ENCODE results near the gene IGLL1.
"Not testable (repeated sequence)": the region's sequence is repeated elsewhere in the genome, so short reads cannot be mapped to it uniquely, and the experiment has no call there.

The IGLL1 gene

GRCh38 chr22:23562186-23562585 lies 17.9 kb downstream of the IGLL1 start:
- DNase-seq (ENCODE audit: low read depth) = no peak

DNA sequence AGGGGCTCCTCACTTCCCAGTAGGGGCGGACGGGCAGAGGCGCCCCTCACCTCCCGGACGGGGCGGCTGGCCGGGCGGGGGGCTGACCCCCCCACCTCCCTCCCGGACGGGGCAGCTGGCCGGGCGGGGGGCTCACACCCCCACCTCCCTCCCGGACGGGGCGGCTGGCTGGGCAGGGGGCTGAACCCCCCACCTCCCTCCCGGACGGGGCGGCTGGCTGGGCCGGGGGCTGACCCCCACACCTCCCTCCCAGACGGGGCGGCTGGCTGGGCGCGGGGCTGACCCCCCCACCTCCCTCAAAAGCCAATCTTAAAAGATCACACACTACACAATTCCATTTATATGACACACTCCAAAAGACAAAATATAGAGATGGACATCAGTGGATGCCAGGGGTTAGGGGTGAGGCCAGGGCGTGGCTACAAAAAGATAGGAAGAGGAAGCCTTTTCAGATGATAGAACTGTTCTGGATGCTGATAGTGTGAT lies 19.0 kb downstream of the IGLL1 start:
- not testable (repeated sequence) for DNase-seq (ENCODE audit: low read depth)

DNA sequence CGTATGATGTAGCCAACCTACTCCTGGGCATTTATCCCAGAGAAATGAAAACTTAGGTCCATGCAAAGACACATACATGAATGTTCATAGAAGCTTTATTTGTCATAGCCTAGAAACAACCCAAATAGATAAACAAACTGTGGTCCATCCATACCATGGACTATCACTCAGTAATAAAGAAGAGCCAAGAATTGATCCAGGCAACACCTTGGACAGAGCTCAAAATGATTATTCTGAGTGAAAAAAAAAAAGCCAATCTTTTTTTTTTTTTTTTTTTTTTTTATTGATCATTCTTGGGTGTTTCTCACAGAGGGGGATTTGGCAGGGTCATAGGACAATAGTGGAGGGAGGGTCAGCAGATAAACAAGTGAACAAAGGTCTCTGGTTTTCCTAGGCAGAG lies 19.9 kb downstream of the IGLL1 start:
- DNase-seq (ENCODE audit: low read depth) = not testable (repeated sequence)

GRCh38 chr22:23557467-23557866 lies 22.6 kb downstream of the IGLL1 start:
- DNase-seq (ENCODE audit: low read depth) = no peak

DNA sequence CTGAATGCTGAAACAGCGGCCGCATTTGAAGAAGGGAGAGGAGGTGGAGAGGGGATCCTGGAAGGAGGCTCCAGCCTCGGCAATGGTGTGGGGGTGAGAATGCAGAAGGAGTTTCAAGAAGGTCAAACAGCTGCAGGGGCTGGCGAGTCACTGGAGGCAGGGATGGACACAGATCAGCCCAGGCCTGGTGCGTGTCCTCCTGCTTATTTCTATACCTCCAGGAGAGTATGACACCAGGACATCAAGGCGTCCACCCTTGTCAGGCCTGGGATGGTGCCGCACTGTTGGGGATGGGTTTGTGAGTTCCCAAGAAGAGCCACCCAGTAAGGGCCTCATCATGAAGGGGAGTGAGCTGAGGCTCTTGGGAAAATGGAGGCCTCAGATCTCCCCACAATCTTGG lies 23.1 kb downstream of the IGLL1 start:
- DNase-seq (ENCODE audit: low read depth) = no peak

GRCh38 chr22:23556026-23556620 lies 24.0 kb downstream of the IGLL1 start:
- no peak for DNase-seq (ENCODE audit: low read depth)

DNA sequence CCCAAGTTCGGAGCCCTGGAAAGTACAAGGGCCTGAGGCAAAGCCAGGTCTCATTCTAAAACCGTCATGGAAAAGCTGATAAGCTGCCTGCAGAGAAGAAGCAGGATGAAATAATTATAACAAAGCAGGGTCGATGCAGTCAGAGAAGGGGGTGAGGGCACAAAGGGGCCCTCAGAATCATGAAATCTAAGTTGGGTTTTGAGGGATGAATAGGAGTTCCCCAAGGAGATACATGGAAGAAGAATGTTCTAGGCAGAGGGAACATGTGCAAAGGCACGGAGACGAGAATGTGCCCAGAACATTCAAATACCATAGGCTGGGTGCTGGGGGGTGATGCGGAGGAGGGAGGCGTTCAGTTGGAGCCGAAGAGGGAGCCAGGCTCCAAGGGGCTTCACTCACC lies 25.0 kb downstream of the IGLL1 start:
- DNase-seq (ENCODE audit: low read depth) = no peak

DNA sequence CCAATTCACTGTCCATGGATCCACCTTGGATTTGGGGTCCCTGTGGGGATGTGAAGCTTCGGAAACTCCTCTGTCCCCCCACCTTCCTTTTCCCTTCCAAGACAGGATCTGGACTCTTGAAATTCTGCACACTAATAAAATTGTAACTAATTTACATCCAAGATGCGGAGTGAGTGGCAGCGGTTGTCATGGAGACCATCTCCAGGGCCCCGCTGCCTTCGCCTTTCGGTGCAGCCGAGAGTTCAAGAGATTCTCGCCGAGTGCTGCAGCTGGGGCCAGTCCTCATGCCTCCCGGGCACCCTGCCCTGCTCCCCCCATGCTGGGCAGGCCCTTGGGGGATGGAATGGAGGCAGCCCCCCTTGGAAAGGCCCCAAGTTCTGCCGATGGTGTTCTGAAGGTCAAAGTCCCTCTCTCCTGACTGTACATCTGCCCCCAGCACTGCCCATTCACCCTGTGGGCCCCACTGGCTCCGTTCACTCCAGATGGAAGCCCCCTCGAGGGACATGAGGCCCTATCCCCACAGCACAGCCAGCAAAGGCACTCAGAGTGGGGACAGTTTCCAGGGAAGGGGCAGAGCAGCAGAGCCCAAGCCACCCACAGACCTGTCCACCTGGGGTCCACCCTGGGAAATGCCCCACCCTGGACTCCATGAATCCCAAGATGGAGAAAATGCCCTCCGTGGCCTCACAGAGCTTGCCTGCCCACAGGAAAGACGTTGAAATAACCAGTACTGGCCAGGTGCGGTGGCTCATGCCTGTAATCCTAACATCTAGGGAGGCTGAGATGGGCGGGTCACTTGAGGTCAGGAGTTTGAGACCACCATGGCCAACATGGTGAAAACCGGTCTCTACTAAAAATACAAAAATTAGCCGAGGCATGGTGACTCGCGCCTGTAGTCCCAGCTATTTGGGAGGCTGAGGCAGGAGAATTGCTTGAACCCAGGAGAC lies 25.9 kb downstream of the IGLL1 start:
- no peak for DNase-seq (ENCODE audit: low read depth)

DNA sequence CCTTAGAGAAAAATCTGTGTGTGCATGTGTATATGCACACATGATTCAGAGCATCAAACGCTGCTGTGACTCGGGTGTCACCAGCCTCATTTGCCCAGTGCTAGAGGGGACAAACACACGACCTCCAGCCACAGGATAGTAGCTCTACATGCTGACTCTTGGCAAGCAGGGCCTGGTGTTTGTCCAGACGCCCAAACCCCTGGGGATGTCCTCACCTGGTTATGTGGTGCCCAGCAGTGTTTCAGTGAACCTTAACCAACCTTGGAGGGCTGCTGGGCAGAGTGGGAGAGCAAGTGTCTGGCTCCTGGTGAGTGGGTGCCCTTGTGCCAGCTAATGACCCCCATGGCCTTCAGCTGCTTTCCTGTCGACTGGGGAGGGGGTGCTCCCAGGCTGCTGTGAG lies 26.7 kb downstream of the IGLL1 start:
- DNase-seq (ENCODE audit: low read depth) = no peak

DNA sequence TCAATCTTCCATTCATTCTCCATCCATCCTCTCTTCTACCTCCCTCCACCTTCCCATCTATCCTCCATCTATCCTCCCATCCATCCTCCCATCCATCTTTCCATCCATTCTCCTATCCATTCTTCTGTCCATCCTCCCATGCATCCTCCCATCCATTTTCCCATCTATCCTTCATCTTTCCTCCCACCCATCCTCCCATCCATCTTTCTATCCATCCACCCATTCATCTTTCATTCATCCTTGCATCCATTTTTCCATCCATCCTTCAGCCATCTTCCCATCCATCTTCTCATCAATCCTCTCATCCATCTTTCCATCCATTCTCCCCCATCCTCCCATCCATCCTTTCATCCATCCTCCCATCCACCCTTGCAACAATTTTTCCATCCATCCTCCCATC lies 27.5 kb downstream of the IGLL1 start:
- DNase-seq (ENCODE audit: low read depth) = no peak

DNA sequence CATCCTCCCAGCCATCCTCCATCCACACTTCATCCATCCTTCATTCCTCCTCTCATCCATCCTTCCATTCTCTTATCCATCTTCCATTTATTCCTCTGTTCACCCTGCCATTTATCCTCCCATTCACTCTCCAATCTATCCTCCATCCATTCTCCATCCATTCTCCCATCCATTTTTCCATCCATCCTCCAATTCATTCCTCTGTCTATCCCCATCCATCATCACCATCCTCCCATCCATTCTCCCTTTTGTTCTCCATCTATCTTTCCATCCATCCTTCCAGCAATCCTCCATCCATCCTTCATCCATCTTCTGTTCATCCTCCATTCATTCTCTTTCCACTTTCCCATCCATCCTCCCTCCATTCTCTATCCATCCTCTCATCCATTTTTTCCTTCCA lies 28.7 kb downstream of the IGLL1 start:
- no peak for DNase-seq (ENCODE audit: low read depth)

DNA sequence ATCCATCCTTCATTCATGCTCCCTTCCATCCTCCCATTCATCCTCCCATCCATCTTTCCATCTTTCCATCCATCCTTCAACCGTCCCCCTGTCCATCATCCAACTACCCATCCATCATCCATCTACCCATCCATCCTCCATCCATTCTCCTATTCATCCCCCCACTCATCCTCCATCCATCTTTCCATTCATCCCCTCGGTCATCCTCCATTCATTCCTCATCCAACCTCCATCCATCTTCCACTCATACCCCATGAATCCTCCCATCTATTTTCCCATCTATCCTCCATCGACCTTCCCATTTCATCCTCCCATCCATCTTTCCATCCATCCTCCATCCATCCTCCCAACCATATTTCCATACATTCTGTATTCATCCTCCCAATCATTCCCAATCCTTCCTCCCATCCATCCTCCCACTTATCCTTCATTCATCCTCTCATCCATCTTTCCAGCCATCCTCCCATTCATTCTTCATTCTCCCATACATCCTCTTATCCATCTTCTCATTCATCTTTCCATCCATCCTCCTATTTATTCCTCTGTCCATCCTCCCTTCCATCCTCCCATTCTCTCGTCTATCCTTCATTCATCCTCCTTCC lies 29.9 kb downstream of the IGLL1 start:
- no peak for DNase-seq (ENCODE audit: low read depth)

GRCh38 chr22:23549198-23549595 lies 30.9 kb downstream of the IGLL1 start:
- no peak for DNase-seq (ENCODE audit: low read depth)

- no peak for DNase-seq (ENCODE audit: low read depth)
Observed at GRCh38 chr22:23548501-23549197, 31.4 kb downstream of the IGLL1 start.

GRCh38 chr22:23547818-23548500 lies 32.1 kb downstream of the IGLL1 start:
- no peak for DNase-seq (ENCODE audit: low read depth)

DNA sequence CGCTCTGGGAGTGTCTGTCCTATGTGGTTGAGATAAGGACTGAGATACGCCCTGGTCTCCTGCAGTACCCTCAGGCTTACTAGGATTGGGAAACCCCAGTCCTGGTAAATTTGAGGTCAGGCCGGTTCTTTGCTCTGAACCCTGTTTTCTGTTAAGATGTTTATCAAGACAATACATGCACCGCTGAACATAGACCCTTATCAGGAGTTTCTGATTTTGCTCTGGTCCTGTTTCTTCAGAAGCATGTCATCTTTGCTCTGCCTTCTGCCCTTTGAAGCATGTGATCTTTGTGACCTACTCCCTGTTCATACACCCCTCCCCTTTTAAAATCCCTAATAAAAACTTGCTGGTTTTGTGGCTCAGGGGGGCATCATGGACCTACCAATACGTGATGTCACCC lies 32.7 kb downstream of the IGLL1 start:
- not testable (repeated sequence) for DNase-seq (ENCODE audit: low read depth)

GRCh38 chr22:23544852-23545251 lies 35.2 kb downstream of the IGLL1 start:
- DNase-seq (ENCODE audit: low read depth) = no peak

DNA sequence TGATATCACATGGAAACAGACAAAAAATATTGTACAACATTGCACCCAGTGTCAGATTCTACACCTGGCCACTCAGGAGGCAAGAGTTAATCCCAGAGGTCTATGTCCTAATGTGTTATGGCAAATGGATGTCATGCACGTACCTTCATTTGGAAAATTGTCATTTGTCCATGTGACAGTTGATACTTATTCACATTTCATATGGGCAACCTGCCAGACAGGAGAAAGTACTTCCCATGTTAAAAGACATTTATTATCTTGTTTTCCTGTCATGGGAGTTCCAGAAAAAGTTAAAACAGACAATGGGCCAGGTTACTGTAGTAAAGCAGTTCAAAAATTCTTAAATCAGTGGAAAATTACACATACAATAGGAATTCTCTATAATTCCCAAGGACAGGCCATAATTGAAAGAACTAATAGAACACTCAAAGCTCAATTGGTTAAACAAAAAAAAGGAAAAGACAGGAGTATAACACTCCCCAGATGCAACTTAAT lies 36.5 kb downstream of the IGLL1 start:
- not testable (repeated sequence) for DNase-seq (ENCODE audit: low read depth)

DNA sequence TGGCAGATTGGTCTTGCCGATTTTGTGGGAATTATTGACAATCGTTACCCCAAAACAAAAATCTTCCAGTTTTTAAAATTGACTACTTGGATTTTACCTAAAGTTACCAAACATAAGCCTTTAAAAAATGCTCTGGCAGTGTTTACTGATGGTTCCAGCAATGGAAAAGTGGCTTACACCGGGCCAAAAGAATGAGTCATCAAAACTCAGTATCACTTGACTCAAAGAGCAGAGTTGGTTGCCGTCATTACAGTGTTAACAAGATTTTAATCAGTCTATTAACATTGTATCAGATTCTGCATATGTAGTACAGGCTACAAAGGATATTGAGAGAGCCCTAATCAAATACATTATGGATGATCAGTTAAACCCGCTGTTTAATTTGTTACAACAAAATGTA lies 37.2 kb downstream of the IGLL1 start:
- DNase-seq (ENCODE audit: low read depth) = no peak

DNA sequence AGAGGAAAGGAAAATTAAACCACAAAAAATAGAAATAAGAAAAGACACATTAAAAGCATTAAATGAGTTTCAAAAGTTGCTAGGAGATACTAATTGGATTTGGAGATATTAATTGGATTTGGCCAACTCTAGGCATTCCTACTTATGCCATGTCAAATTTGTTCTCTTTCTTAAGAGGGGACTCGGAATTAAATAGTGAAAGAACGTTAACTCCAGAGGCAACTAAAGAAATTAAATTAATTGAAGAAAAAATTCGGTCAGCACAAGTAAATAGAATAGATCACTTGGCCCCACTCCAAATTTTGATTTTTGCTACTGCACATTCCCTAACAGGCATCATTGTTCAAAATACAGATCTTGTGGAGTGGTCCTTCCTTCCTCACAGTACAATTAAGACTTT lies 37.7 kb downstream of the IGLL1 start:
- DNase-seq (ENCODE audit: low read depth) = not testable (repeated sequence)

- not testable (repeated sequence) for DNase-seq (ENCODE audit: low read depth)
Observed at GRCh38 chr22:23541849-23542281, 38.2 kb downstream of the IGLL1 start.
